ENCODE data around the gene SERPINA1.

The SERPINA1 gene

GRCh38 chr14:94364964-94365363, 23.4 kb downstream of the SERPINA1 start:
- Histone ChIP-seq H3K9me3 (ENCODE audit: control insufficient read depth, insufficient read depth, low read length) (no peaks in the 10 kb centered on the region), H3K4me2 (ENCODE audit: low read length) (no peak overlapping the region), H3K36me3 (ENCODE audit: control insufficient read depth, low read length) (no peaks in the 10 kb centered on the region), H3K27me3 (ENCODE audit: control insufficient read depth, low read length) (no peaks in the 10 kb centered on the region), H3K79me2 (ENCODE audit: control insufficient read depth, low read length) (no peaks in the 10 kb centered on the region), H3F3A (ENCODE audit: control insufficient read depth, insufficient read depth) (no peaks in the 10 kb centered on the region), H3K27ac (ENCODE audit: low read depth, low read length) (no peak overlapping the region), H3K4me3 (ENCODE audit: low read length) (no peak overlapping the region), H3K4me1 (ENCODE audit: control insufficient read depth, low read length) (no peaks in the 10 kb centered on the region), H4K20me1 (ENCODE audit: control insufficient read depth, insufficient read depth, low read depth, low read length) (no peaks in the 10 kb centered on the region), H3K9me2 (replicated peaks; ENCODE audit: control insufficient read depth, low read length) (no peaks in the 10 kb centered on the region)
- TF ChIP-seq EZH2phosphoT487 (IDR thresholded peaks at IDR 0.05; ENCODE audit: borderline replicate concordance, low read length) (no peak), CTCF (IDR thresholded peaks at IDR 0.05; ENCODE audit: low read depth, low read length, poor library complexity, severe bottlenecking) (no peak)

GRCh38 chr14:94364037-94364436, 24.4 kb downstream of the SERPINA1 start:
- no peaks in the 10 kb centered on the region for H3K4me1 ChIP-seq (ENCODE audit: control insufficient read depth, low read length)
- no peak overlapping the region for H3K4me2 ChIP-seq (ENCODE audit: low read length)
- H3K36me3 ChIP-seq (ENCODE audit: control insufficient read depth, low read length) = no peaks in the 10 kb centered on the region
- H3K79me2 ChIP-seq (ENCODE audit: control insufficient read depth, low read length) = no peaks in the 10 kb centered on the region
- no peaks in the 10 kb centered on the region for H3F3A ChIP-seq (ENCODE audit: control insufficient read depth, insufficient read depth)
- H3K27ac ChIP-seq (ENCODE audit: low read depth, low read length) = no peak overlapping the region
- no peaks in the 10 kb centered on the region for H3K9me2 ChIP-seq (replicated peaks; ENCODE audit: control insufficient read depth, low read length)
- H3K9me3 ChIP-seq (ENCODE audit: control insufficient read depth, insufficient read depth, low read length) = no peaks in the 10 kb centered on the region
- H4K20me1 ChIP-seq (ENCODE audit: control insufficient read depth, insufficient read depth, low read depth, low read length) = no peaks in the 10 kb centered on the region
- H3K27me3 ChIP-seq (ENCODE audit: control insufficient read depth, low read length) = no peaks in the 10 kb centered on the region
- TF ChIP-seq EZH2phosphoT487 (IDR thresholded peaks at IDR 0.05; ENCODE audit: borderline replicate concordance, low read length) (no peak), CTCF (IDR thresholded peaks at IDR 0.05; ENCODE audit: low read depth, low read length, poor library complexity, severe bottlenecking) (no peak)
- H3K4me3 ChIP-seq (ENCODE audit: low read length) = no peak overlapping the region

- no peak overlapping the region for H3K4me2 ChIP-seq (ENCODE audit: low read length)
These were observed 25.2 kb downstream of the SERPINA1 start for GRCh38 chr14:94363151-94363624.

More at GRCh38 chr14:94363151-94363624, 25.2 kb downstream of the SERPINA1 start:
- H3K9me3 ChIP-seq (ENCODE audit: control insufficient read depth, insufficient read depth, low read length) = no peaks in the 10 kb centered on the region
- no peak for TF ChIP-seq CTCF (IDR thresholded peaks at IDR 0.05; ENCODE audit: low read depth, low read length, poor library complexity, severe bottlenecking)
- no peak for TF ChIP-seq EZH2phosphoT487 (IDR thresholded peaks at IDR 0.05; ENCODE audit: borderline replicate concordance, low read length)
- 0 out of 2 replicates have a peak, but pooled peaks cover 3% of the 10 kb centered on the region for H3K27me3 ChIP-seq (ENCODE audit: control insufficient read depth, low read length)
- H3K4me3 ChIP-seq (ENCODE audit: low read length) = no peak overlapping the region
- no peak overlapping the region for H3K27ac ChIP-seq (ENCODE audit: low read depth, low read length)
- H3F3A ChIP-seq (ENCODE audit: control insufficient read depth, insufficient read depth) = no peaks in the 10 kb centered on the region
- H3K4me1 ChIP-seq (ENCODE audit: control insufficient read depth, low read length) = no peaks in the 10 kb centered on the region
- H3K36me3 ChIP-seq (ENCODE audit: control insufficient read depth, low read length) = no peaks in the 10 kb centered on the region
- H3K9me2 ChIP-seq (replicated peaks; ENCODE audit: control insufficient read depth, low read length) = no peaks in the 10 kb centered on the region
- H3K79me2 ChIP-seq (ENCODE audit: control insufficient read depth, low read length) = no peaks in the 10 kb centered on the region
- H4K20me1 ChIP-seq (ENCODE audit: control insufficient read depth, insufficient read depth, low read depth, low read length) = no peaks in the 10 kb centered on the region

Data from DOHH2 (cell line).